GM21529 (cell line): ENCODE data around the gene SMTNL1.
"Not testable (repeated sequence)": the region's sequence is repeated elsewhere in the genome, so short reads cannot be mapped to it uniquely, and the experiment has no call there.

Experiments
- ATAC-seq: cut with Tn5 transposase; IDR thresholded peaks from one replicate; pipeline ENCODE4 v1.9.1; 2021; ENCODE audit not compliant: unreplicated experiment

The SMTNL1 gene

DNA sequence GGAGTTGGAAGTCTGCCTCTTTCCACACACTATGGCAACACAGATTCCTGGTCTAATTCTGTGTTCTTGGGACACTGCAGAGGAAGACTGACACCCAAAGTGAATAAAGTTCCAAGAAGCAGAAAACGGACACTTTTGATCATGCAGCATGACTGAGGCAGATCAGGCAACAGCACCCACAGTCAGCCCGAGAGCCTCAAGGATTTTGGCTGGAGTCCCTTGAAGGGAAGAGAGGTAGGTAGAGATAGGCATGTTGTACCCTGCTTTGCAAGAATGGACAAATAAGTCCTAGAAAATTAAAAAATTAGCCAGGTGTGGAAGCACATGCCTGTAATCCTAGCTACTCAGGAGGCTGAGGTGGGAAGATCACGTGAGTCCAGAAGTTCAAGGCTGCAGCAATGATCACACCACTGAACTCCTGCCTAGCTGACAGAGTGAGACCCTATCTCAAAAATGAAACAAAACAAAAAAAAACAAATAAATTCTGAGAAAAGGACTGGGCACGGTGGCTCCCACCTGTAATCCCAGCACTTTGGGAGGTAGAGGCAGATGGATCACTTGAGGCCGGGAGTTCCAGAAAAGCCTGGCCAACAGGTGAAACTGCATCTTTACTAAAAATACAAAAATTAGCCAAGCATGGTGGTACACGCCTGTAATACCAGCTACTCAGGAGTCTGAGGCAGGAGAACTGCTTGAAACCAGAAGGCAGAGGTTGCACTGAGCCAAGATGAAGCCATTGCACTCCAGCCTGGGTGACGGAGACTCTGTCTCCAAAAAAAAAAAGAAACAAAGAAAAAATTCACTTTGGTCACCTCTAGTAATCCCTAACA lies 28.8 kb upstream of the SMTNL1 start:
- no peak for ATAC-seq

DNA sequence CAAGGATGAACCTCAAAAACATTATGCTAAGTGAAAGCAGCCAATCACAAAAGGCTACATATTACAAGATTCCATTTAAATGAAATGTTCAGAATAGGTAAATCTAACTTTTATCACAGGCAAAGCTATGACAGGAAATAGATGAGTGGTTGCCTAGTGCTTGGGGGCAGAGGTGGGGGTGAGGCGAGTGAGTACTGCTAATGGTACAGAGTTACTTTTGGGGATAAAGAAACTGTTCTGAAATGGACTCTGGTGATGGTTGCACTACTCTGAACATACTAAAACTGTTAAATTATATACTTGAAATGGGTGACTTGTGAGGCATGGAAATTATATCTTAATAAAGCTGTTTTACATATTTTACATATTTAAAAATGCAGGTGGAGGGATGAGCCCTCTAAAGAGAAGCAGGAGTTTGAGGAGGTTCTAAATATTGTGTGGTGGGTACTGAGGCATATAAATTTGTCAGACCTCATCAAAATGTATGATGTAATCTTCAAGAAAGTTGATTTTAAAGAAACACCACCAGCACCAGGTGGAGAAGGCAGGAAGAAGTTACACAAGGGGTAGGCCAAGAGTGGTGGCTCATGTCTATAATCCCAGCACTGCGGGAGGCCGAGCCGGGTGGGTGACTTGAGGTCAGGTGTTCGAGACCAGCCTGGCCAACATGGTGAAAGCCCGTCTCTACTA lies 25.5 kb upstream of the SMTNL1 start:
- ATAC-seq = no peak

DNA sequence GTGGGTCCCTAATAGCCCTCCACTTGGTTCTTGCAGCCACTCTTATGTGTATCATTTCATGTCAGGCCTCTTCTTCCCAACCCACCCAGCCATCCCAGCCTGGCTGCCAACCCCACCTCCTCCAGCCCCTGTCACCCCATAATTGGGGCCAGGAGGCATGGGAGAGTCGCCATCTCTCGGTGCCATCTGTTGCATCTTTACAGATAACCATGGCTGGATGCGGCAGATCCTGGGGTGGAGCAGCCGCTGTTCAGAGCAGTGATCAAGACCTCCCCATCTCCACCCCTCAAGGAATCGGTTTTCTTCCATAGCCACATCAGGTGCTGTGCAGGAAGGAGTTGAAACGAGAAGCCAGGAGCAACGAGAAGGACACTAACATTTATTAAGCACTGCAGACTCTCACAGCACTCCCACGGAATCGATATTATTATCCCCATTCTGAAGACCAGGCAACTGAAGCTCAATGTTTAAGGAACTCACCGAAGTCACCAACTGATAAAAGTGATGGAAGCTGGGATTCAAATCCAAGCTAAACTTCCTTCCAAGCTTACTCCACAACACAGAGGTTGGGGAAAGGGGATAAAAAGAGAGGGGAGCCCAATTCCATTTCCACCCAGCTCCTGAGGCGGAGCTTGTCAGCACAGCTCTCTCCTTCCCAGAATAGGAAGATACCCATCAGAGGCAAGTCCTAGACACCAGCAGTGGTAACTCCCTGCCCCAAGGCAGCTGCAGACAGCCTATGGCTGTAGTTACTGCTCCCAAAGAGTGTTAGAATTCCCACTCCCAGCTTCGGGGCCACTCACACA lies 24.5 kb upstream of the SMTNL1 start:
- no peak for ATAC-seq

DNA sequence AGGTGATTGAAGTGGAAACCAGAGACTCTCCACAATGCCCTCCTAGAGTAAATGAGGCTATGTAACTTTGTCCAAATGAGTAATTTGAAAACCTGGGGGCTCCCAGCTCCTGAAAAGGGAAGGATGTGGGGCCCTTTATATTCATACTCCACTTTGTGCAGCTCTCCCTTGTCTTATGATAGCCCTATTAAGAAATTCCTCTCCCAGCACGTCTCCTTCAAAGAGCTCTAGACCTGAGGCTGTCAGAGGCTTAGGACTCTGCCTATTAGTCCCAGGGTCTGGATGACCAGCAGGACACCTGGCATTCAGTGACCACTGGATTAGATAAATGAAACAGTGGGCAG lies 24.0 kb upstream of the SMTNL1 start:
- ATAC-seq = no peak

DNA sequence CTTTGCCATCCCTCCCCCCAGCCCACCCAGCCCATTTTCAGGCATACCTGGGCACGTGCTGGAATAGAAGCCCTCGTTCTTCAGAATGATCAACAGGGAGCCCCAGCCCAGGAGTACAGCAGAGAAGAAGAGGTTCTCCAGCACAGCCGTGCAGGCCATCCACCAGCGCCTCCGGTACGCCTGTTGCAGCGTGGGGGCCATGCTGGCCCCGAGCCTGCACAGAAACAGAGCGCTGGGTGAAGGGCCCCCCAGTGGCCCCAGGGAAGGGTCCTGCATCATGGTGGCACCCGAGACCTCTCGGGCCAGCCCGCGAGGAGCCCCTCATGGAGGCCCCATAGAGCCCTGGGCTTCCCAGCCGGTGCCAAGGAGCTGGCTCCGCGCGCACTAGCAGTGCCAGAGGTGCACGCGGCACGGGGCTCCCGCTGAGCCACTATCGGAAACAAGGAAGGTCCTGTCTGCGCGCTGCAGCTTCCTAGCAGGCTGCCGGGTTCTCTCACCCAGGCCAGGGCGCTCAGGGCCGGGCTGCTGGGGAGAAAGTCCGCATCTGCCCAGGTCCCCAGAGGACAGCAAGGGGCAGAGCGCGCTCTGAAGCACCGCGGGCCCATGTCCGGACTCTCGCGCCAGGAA lies 23.4 kb upstream of the SMTNL1 start:
- peak; percentile 37 for ATAC-seq

DNA sequence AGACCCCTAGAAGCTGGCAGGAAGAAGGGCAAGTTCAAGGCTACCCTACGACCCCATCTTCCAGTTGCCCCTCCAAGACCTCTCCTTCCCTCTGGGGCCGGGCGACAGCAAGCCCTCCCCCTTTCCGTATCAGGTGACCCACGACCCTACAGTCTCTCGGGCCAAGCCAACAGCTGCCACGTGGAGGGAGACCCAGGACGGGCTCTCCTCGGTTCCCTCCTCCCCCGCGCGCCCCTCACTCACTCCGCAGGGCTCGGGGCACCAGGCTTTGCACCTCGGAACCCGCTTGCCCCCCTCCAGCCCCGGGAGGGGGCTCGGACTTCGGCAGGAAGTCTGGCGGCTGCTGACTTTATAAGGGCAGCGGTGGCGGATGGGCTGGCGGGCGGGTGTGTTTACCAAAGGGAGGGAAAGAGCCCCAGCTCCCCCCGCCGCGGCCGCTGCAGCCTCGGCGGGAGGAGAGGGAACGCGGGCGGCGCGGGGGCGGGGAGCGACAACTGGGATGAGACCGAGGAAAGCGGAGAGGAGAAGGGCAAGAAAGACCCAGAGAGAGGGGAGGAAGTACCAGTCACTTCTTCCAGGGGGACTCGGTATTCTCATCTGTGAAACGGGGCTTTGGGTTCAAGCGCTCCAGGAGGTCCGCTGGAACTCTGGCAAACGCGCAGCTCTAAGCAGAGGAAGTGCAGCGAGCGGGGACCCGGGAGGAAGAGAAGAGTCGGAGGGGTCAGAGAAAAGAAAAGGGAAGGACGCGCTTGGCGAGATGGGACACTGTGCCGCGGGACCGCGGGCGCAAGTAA lies 22.7 kb upstream of the SMTNL1 start:
- peak; percentile 42 for ATAC-seq

DNA sequence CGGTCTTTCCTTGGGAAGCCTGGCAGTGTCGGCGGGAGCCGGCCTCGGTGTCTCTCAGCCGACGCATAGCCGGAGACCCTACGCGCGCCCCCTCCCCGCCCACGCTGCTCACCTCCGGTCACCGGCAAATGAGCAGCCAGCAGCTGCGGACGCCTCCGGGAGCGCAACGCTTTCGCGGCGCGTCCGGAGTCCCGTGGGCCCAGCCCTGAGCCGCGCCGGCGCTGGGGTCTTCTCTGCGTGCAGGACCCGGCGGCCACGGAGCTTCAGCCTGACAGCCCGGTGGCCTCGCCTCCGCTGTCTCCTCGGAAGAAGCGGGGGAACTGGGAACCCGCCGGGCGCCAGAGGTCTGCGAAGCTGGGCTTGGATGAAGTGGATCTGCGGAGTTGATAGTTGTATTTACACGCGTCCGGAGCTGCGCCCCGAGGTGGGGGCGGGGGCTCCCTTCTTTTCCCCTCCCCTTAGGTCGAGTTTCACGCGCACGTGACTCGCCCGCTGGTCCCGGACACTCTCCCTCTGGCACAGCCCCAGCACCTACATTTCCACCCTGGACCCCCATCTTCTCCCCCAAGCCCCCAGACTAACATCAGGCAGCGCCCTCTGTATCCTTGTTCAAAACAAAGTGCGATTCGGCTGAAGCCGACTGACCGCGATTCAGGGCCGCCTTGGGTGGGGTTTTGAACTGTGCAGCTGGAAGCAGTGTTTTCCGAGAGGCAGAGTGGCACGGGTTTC lies 21.9 kb upstream of the SMTNL1 start, which contains the start of gene SLC43A1:
TSS of gene SLC43A1 (minus strand) at position 371 of the 729 bp plus-strand sequence. CDS start 1,591 bp downstream, outside the sequence.
- peak; percentile 42 for ATAC-seq

DNA sequence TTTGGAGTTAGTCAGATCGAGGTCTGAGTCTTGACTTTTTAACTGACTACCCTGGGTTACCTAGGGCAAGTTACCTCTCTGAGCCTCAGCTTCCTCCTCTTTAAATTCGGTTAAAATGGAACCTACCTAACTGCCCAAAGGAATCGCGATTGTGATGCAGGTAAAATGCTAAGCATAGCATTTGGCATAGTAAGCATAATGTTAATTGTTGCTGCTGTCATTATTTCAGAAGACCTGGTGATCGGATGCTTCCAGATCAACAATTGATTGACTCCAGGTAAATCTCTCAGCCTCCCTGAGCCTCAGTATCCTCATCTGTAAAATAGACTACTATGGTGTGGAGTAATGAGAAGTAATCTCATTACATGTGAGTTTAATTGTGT lies 21.3 kb upstream of the SMTNL1 start:
- no peak for ATAC-seq

DNA sequence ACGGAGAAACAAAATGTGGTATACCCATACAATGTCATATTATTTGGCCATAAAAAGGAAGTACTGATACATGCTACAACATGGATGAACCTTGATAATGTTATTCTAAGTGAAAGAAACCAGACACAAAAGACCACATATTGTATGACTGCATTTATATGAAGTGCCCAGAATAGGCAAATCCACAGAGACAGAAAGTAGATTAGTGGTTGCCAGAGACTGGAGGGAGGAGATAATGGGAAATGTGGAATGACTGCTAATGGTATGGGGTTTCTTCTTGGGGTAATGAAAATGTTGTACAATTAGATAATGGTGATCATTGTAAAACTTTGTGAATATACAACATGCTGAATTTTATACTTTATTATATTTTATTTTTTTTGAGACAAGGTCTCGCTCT lies 16.3 kb upstream of the SMTNL1 start:
- ATAC-seq = no peak

DNA sequence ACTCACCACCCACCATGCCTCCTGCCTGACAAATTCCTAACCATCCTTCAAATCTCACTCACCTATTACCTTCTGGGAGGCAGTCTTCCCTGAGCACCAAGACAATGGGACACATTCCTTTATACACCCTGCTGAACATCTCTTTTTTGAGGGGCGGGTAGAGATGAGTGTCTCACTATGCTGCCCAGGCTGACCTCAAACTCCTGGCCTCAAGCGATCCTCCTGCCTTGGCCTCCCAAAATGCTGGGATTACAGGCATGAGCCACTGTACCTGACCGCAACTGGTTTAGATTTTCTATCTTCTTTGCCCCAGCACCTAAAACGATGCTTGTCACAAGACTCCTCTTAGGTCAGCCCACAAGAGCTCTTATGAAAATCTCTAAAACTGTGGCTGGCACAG lies 14.0 kb upstream of the SMTNL1 start:
- no peak for ATAC-seq

DNA sequence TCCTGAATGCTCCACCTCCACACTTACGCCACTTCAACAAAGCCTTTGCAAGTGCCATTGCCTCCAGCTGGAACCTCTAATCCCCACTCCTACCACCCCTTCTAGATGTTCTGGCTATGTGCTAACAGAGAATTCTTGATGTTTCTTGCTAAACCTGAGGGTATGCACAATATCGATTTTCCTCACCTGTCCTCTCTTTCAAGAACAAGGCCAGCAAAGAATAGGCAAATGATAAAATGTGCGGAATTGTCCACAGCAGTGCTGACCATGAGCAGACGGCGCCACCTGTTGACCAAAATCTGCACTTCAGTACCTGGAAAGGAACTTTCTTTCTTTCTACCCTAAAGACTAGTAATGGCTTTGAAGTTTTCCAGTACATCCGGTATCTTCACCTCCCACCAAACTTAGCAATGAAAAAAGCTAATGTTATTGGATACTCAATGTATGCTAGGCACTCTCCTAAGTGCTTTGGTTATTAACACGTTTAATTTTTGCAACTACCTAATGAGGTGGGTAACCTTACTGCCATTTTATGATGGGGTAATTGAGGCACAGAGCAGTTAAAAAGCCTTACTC lies 10.3 kb upstream of the SMTNL1 start:
- ATAC-seq = no peak

DNA sequence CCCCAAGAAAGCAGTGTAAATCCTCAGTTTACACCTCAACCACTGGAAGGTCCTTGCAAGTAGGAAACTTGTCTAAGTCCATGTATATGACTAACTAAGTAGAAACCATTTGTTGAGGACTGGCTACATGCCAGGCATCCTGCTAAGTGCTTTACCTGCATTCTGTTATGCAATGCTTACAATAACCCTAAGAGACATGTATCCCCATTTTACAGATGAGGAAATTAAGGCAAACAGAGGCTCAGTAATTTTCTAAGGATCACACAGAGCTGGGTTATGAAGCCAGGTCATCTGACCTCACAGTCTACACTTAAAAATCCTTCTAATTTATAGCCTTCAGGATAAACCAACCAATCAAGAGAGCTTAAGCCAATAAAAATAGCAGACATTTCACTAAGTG lies 8.4 kb upstream of the SMTNL1 start:
- ATAC-seq = no peak

DNA sequence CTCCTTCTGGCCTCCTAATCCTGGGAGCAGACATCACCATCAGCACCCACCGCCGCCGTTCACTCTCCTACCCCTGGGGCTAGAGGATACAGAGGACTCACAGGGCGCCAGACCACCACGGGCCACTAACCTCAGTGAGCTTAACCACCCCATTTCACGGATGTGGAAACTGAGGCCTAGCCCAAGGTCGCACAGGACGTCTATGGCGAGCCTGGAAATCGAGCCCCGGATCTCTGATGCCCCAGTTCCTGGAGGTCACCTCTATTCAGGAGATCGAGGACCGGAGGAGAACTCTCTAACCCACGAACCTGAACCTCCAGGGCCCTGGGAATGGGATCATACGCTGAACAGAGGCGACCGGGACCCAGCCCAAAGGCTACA lies 7.2 kb upstream of the SMTNL1 start:
- ATAC-seq = no peak

DNA sequence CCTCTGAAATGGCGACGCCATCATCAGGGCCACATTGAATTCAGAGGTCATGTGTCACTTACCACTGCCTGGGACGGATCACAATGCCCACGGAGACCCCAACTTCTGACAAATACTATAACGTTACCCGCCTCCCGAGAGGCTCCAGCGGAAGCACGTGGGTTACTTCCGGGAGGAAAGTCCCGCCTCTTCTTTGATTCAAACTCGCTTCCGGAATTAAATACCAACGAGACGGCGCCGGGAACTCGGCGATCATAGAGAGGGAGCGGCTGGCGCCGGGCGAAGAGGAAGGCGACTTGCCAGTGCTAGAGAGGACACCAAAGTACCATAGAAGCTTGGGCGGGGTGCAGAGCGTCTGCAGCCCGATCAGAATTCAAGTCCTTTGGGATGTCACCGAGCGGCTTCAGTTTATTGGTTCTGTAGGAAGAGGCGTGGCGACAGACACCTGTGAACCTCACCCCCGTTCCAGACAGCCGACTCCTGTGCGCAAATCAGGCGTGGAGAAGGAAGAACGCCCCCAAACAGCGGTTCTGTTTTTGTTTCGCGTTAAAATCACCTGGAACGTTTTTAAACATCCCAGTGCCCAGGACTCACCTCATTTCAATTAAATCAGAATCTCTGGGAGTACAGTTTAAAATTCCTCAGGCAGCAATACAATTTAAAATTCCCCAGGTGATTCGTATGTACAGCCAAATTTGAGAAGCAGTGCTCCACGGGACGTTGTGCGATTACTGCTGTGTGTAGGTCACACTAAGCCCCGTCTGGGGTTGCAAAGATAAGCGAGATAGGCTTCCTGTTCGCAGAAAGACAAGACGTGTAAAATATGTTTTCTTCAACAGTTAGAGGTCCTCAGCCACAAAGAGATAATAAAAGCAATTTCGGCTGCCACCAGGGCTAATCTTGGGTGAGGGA lies 6.5 kb upstream of the SMTNL1 start, which contains the start of gene TIMM10:
TSS of gene TIMM10 (minus strand) at position 159 of the 912 bp plus-strand sequence. CDS start 565 bp downstream, outside the sequence.
- ATAC-seq = peak; percentile 98

DNA sequence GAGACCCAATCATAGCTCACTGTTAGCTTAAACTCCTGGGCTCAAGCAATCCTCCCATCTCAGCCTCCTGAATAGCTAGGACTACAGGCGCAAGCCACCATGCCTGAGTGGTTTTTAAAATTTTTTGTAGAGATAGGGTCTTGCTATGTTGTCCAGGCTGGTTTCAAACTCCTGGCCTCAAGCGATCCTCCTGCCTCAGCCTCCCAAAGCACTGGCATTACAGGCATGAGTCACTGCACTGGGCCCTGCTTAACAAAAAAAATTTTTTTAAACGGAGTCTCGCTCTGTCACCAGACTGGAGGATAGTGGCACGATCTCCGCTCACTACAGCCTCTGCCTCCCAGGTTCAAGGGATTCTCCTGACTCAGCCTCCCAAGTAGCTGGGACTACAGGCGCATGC lies 2.9 kb upstream of the SMTNL1 start:
- not testable (repeated sequence) for ATAC-seq

DNA sequence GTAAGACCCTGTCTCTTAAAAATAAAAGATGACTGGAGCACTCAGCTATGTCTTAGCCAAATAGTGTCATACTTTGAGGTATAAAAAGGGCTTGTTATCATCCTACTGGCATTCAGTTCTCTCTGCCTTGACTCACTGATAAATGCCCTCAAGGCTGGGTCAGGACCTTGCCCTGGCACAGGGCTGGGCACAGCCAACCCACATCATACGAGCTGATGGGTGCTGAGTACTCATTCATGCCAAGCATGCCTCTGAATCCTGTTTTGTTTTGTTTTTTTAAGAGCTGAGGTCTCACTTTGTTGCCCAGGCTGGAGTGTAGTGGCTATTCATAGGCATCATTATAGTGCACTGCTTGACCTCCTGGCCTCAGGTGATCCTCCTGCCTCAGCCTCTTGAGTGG lies 1.9 kb downstream of the SMTNL1 start:
- ATAC-seq = no peak

DNA sequence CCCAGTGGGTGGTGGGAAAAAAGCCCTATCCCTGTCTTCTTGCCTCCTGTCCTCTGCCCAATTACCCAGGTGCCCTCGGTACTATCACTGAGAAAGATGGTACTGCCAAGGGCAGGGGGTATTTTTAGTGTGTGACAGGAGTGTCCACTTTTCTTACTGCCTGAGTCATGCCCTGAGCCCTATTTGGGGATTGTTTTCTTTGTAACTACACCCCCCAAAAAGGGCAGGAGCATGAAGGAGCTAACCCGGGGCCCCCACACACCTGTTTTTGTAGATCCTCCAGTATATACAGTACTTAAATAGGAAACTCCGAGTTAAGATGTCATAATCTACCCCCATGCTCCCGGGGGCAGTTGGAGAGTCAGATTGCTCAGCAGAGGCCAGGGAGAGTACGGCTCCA lies 3.8 kb downstream of the SMTNL1 start:
- ATAC-seq = no peak

DNA sequence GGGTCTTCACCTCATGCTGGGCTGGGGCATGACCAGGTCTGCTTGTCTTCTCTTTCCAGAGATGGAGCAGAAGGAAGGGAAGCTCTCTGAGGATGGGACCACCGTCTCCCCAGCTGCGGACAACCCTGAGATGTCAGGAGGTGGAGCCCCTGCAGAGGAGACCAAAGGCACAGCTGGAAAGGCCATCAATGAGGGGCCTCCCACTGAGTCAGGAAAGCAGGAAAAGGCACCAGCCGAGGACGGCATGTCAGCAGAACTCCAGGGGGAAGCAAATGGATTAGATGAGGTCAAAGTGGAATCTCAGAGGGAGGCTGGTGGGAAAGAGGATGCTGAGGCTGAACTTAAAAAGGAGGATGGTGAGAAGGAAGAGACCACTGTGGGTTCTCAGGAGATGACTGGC lies 5.2 kb downstream of the SMTNL1 start:
- no peak for ATAC-seq
